NCI-H1930 (cell line): ENCODE results near the gene CBLC.

Experiments
- DNase-seq, 2 experiments: peaks; one replicate each; lab custom pipeline; 2025; lab: John Stamatoyannopoulos, UW

Gene CBLC, protein sequence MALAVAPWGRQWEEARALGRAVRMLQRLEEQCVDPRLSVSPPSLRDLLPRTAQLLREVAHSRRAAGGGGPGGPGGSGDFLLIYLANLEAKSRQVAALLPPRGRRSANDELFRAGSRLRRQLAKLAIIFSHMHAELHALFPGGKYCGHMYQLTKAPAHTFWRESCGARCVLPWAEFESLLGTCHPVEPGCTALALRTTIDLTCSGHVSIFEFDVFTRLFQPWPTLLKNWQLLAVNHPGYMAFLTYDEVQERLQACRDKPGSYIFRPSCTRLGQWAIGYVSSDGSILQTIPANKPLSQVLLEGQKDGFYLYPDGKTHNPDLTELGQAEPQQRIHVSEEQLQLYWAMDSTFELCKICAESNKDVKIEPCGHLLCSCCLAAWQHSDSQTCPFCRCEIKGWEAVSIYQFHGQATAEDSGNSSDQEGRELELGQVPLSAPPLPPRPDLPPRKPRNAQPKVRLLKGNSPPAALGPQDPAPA

DNA sequence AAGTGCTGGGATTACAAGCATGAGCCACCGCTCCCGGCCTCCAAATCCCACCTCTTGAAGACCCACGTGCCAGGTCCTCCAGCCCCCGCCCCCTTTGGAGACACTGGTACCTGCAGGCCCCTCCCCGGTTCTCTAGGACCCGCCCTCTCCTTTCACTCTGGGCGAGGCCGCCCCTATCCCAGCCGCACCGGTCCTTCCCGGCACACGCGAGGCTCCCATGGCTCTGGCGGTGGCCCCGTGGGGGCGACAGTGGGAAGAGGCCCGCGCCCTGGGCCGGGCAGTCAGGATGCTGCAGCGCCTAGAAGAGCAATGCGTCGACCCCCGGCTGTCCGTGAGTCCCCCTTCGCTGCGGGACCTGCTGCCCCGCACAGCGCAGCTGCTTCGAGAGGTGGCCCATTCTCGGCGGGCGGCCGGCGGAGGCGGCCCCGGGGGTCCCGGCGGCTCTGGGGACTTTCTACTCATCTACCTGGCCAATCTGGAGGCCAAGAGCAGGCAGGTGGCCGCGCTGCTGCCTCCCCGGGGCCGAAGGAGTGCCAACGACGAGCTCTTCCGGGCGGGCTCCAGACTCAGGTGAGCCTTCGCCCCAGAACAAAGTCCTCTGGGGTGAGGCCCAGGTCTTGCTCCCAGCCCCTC, at the start of gene CBLC:
CBLC (plus strand) TSS at position 176 of the 633 bp plus-strand sequence; CDS start at position 218, 42 bp downstream.
- DNase-seq = peak; percentile 71 to 87

DNA sequence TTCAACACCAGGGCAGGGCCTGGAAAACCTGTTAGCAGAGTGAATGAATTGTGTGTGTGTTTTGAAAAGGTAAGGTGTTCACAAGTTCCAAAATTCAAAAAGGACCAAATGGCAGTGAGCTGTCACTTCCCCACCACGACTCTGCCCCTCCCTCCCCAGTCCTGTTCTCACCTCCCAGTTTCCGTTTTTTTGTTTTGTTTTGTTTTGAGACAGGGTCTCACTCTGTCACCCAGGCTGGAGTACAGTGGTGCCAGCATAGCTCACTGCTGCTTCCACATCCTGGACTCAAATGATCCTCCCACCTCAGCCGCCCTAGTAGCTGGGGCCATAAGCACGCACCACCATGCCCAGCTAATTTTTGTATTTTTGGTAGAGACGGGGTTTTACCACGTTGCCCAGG, 49.5 kb upstream of the CBLC start:
- DNase-seq = no peak

GRCh38 chr19:44729516-44730033, 48.1 kb upstream of the CBLC start:
- DNase-seq = no peak

DNA sequence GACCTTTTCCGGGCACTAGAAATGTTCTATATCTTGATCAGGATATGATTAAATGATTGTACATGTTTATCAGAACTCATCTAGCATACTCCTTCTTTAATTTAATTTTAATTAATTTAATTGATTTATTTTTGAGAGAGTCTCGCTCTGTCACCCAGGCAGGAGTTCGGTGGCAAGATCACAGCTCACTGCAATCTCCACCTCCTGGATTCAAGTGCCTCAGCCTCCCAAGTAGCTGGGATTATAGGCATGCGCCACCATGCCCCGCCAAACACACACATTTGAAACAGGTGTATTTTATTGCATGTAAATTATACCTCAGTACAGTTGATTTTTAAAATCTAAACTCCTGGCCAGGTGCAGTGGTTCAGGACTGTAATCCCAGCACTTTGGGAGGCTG, 46.6 kb upstream of the CBLC start:
- no peak for DNase-seq

GRCh38 chr19:44731622-44732021, 46.1 kb upstream of the CBLC start:
- no peak for DNase-seq

- no peak for DNase-seq
Observed at GRCh38 chr19:44732235-44733014, 45.3 kb upstream of the CBLC start.

DNA sequence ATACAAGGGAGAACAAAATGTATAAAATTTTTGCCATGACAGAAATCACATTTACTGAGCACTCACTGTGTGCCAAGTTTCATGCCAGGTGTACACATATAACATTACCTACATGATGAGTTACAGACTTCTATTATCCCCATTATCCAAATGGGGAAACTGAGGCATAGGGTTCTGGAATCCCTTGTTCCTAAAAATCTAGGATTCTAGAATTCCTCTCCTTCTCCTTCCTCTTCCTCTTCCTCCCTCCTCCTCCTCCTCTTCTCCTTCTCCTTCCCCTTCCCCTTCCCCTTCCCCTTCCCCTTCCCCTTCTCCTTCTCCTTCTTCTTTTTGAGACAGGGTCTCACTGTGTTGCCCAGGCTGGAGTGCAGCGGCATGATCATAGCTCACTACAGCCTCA, 43.3 kb upstream of the CBLC start:
- no peak for DNase-seq

- DNase-seq = no peak
Observed at GRCh38 chr19:44735011-44735410, 42.7 kb upstream of the CBLC start.

DNA sequence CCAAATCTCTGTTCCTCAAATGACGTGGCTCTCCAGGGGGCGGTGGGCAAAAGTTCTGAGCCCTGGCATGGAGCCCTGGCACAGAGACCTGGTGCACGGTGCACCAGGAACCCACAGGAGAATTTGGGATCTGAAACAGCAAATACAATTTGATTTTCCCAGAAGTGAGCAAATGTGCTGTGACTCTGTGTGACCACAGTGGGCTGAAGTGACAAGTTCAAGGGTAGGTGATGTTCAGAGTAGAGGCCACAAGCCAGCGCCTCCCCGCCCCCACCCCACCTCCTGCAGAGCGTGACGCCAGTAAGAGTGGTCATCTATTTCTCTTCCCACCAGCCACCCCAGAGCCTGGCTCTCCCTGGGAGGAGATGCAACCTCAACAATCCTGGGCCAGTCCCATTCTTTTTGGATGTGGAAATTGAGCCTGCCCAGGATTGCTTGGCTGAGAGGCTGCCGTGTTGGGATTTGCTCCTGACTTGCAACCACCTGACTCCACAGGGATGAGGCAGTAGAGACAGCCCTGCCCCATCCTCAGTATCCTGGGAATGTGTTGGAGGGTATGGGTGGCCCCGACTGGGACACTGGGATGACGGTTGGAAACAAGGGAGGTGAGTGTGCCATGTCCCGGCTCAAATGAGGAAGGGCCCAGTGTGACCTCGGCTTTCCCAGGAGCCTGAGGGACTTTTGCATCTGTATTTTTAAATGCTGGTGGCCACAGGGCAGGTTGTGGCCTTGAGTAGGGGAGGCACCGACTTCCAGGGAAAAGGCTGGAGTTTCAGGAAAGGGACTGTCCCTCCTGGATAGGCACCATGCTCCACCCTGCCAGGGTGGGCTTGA, 40.2 kb upstream of the CBLC start:
- DNase-seq = no peak

DNA sequence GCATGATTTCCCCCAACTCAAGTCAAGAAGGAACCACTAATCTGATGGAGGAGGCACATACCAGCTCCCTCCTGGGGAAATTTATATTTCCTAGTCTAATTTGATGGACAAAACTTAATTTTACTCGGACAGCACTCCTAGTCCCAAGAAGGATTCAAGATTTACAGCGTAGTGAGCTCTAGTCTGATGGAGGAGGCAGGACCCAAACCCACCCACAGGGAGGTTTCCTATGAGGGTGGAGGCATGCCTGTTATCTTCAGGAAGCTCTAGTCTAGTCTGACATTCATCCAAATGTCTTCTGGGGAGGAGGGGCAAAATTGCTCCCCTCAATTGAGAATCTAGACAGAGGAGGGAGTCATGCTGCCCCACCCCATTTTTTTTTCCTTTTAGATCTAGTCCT, 39.6 kb upstream of the CBLC start:
- no peak for DNase-seq

DNA sequence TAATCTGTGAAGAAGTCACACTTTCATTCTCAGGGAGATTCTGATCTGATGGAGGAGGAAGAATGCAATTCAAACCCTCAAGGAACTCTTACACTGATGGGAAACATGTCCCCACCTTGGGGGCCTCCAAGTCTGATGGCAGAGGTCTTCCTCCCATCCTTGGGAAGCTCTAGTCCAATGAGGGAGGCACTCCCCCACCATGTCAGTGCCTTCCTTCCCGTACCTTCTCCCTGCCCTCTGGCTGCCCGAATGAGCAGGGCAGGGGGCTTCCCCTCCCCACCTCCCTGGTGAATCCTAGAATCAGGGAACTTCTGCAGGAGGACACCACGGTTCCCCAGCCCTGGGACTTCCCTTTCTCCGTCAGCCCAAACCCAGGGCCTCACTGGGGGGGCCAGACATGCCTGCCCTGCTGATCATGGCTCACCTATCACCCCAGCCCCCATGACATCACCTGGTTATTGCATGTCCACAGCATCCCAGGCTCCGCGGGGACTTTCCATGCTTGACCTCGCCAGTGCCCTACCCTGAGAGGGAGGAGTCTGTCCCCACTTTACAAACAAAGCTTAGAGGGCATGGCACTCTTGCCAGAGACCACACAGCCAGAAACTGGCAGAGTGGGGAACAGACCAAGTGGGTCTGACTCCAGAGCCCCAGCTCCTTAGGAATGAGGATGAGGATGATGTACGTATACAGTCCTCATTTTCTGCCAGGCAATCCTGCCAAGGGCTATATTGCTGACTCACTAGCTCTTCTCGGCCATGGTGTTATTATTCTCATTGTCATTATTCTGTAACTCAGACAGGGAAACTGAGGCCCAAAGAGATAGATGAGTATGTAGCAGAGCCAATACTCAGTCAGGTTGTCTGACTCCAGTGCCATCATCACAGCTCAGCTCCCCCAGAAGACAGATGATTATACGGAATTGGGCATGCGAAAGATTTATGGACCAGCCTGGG, 38.8 kb upstream of the CBLC start:
- DNase-seq = no peak

GRCh38 chr19:44740351-44740824, 37.3 kb upstream of the CBLC start:
- no peak for DNase-seq

GRCh38 chr19:44741258-44741731, 36.4 kb upstream of the CBLC start:
- no peak for DNase-seq

- peak in 1 of 2 experiments; percentile 53 for DNase-seq
Observed at GRCh38 chr19:44741841-44742329, 35.8 kb upstream of the CBLC start.

GRCh38 chr19:44742330-44743061, 35.2 kb upstream of the CBLC start:
- no peak for DNase-seq

DNA sequence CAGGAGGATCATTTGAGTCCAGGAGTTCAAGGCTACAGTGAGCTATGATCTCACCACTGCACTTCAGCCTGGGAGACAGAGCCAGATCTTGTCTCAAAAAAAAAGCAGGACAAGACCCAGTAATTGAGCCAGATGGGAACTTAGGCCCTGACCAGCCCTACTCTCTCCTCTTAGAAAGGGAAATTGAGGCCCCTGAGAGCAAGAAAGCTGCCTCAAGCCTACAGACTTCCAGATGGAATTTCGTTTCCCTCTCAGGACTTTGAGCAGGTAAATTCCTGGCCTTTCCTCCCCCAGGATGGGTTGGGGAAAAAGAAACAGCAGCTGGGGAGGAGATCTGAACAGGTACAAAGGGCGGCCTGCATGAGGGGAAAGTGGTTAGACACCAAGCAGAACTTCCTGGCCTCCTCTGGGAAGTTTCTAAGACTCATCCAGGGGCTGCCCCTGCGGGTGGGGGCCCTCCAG, 32.8 kb upstream of the CBLC start:
- DNase-seq = no peak

GRCh38 chr19:44745341-44745831, 32.3 kb upstream of the CBLC start:
- no peak for DNase-seq

GRCh38 chr19:44745887-44746600, 31.6 kb upstream of the CBLC start:
- no peak for DNase-seq
